H1 (cell line): ENCODE measurements around the gene ERCC1. TPM values are rescaled to one million over a fixed set of nuclear protein-coding genes. Genes with fewer than 3 reads are reported as not detected.

Source experiments
- CTCF ChIA-PET: fragments of 300-600 bp; sonication (Branson Sonifier 250); formaldehyde crosslinking; loops from one replicate; lab custom pipeline; 2021; ENCODE audit not compliant: partially characterized antibody; lab: Charles Lee
- POLR2A ChIA-PET: fragments of 300-600 bp; sonication (Branson Sonifier 250); formaldehyde crosslinking; loops from one replicate; lab custom pipeline; 2021; ENCODE audit warnings: inconsistent platforms; ENCODE audit not compliant: partially characterized antibody; lab: Charles Lee
- DNase-seq, 2 experiments: peaks; one replicate each; pipeline versions ENCODE4 v3.0.0 to v3.0.0-alpha.2; 2010 to 2022; ENCODE audit warnings: low spot score in 2 of 2, low read depth in 1 of 2, mixed read lengths in 1 of 2
- FAIRE-seq: peaks from 2 replicates; lab custom pipeline; 2011; peaks lifted over from hg19 to GRCh38; lab: Jason Lieb, UNC
- H2AFZ ChIP-seq: 2 replicates; pipeline ENCODE4 v1.8.1; 2012; ENCODE audit warnings: low read length, inconsistent platforms
- H2AK5ac ChIP-seq: 2 replicates; pipeline ENCODE4 v1.6.1; 2013; ENCODE audit warnings: low read depth, low read length
- H2BK120ac ChIP-seq: replicated peaks from 2 replicates; pipeline ENCODE3; 2013; ENCODE audit warnings: low read depth, low read length, inconsistent platforms
- H2BK12ac ChIP-seq: 2 replicates; pipeline ENCODE4 v1.6.1; 2013; ENCODE audit warnings: low read depth, low read length
- H2BK15ac ChIP-seq: 2 replicates; pipeline ENCODE4 v1.6.1; 2013; ENCODE audit warnings: low read length
- H2BK20ac ChIP-seq: 2 replicates; pipeline ENCODE4 v1.6.1; 2013; ENCODE audit warnings: low read length
- H2BK5ac ChIP-seq: 2 replicates; pipeline ENCODE4 v1.6.1; 2013; ENCODE audit warnings: low read depth, low read length
- H3K14ac ChIP-seq: 2 replicates; pipeline ENCODE4 v1.6.1; 2013; ENCODE audit warnings: inconsistent platforms; ENCODE audit not compliant: insufficient read length
- H3K18ac ChIP-seq: 2 replicates; pipeline ENCODE4 v1.6.1; 2013; ENCODE audit warnings: low read length; ENCODE audit errors: extremely low read depth
- H3K23ac ChIP-seq: 2 replicates; pipeline ENCODE4 v1.6.1; 2013; ENCODE audit warnings: inconsistent platforms; ENCODE audit not compliant: insufficient read length
- H3K23me2 ChIP-seq: 2 replicates; pipeline ENCODE4 v1.6.1; 2013; ENCODE audit warnings: low read depth, low read length
- H3K27ac ChIP-seq: 2 replicates; pipeline ENCODE4 v1.6.1; 2011; ENCODE audit warnings: low read depth, low read length, inconsistent platforms
- H3K27me3 ChIP-seq, 4 experiments: replicated peaks in 1 of 4; 1 replicate in 1 of 4; 2 replicates in 3 of 4; pipeline versions ENCODE4 v1.6.1 to v1.8.1; 2011 to 2013; ENCODE audit warnings: low read length in 3 of 4, mild to moderate bottlenecking in 3 of 4, inconsistent platforms in 2 of 4, mixed read lengths in 2 of 4, moderate library complexity in 1 of 4; ENCODE audit not compliant: control insufficient read depth in 3 of 4, insufficient read depth in 3 of 4; ENCODE audit errors: extremely low read depth in 1 of 4
- H3K36me3 ChIP-seq, 4 experiments: 2 replicates each; pipeline versions ENCODE4 v1.6.1 to v1.8.1; 2011 to 2013; ENCODE audit warnings: mild to moderate bottlenecking in 4 of 4, low read length in 3 of 4, moderate library complexity in 2 of 4, control low read depth in 1 of 4, inconsistent platforms in 1 of 4; ENCODE audit not compliant: insufficient read depth in 4 of 4, control insufficient read depth in 2 of 4
- H3K4ac ChIP-seq: replicated peaks from 2 replicates; pipeline ENCODE3; 2013; ENCODE audit warnings: low read length, low read depth, mixed read lengths, inconsistent platforms; ENCODE audit not compliant: insufficient read length
- H3K4me1 ChIP-seq, 4 experiments: replicated peaks in 1 of 4; 1 replicate in 1 of 4; 2 replicates in 3 of 4; pipeline versions ENCODE4 v1.6.1 to v1.8.1; 2011 to 2013; ENCODE audit warnings: low read length in 3 of 4, inconsistent platforms in 2 of 4, mixed read lengths in 1 of 4; ENCODE audit not compliant: insufficient read depth in 4 of 4, control insufficient read depth in 3 of 4
- H3K4me2 ChIP-seq, 2 experiments: 2 replicates each; pipeline versions ENCODE4 v1.6.1 to v1.8.1; 2011 to 2013; ENCODE audit warnings: low read depth in 2 of 2, low read length in 2 of 2, control low read depth in 1 of 2, inconsistent platforms in 1 of 2, mild to moderate bottlenecking in 1 of 2; ENCODE audit not compliant: insufficient read depth in 1 of 2
- H3K4me3 ChIP-seq, 4 experiments: fragments of 200-600, 300-600 bp in 1 of 4; sonication (generic), shearing (Covaris generic), sonication (Bioruptor Twin) in 1 of 4; 2 replicates each; pipeline versions ENCODE4 v1.5.1 to v1.8.1; 2011 to 2016; ENCODE audit warnings: low read length in 4 of 4, low read depth in 3 of 4, control low read depth in 2 of 4, inconsistent platforms in 2 of 4, mild to moderate bottlenecking in 2 of 4, mixed read lengths in 1 of 4, moderate library complexity in 1 of 4; ENCODE audit not compliant: insufficient read depth in 2 of 4; ENCODE audit errors: extremely low read depth in 1 of 4
- H3K56ac ChIP-seq: replicated peaks from 2 replicates; pipeline ENCODE3; 2013; ENCODE audit warnings: low read depth, mild to moderate bottlenecking, mixed read lengths, low read length, inconsistent platforms; ENCODE audit not compliant: insufficient read length
- H3K79me1 ChIP-seq: 2 replicates; pipeline ENCODE4 v1.6.1; 2013; ENCODE audit warnings: low read depth, low read length, control low read depth
- H3K79me2 ChIP-seq, 2 experiments: 2 replicates each; pipeline versions ENCODE4 v1.6.1 to v1.8.1; 2012 to 2013; ENCODE audit warnings: low read length in 2 of 2, mild to moderate bottlenecking in 2 of 2, inconsistent platforms in 1 of 2; ENCODE audit not compliant: insufficient read depth in 2 of 2, control insufficient read depth in 1 of 2
- H3K9ac ChIP-seq, 4 experiments: replicated peaks in 1 of 4; 1 replicate in 1 of 4; 2 replicates in 3 of 4; pipeline versions ENCODE4 v1.6.1 to v1.8.1; 2011 to 2013; ENCODE audit warnings: low read depth in 3 of 4, low read length in 3 of 4, control low read depth in 2 of 4, mild to moderate bottlenecking in 2 of 4, moderate library complexity in 2 of 4, inconsistent platforms in 1 of 4; ENCODE audit errors: extremely low read depth in 1 of 4
- H3K9me3 ChIP-seq, 2 experiments: 2 replicates each; pipeline versions ENCODE4 v1.6.1 to v1.8.1; 2012 to 2013; ENCODE audit warnings: mild to moderate bottlenecking in 2 of 2, moderate library complexity in 2 of 2, control low read depth in 1 of 2, inconsistent platforms in 1 of 2, low read depth in 1 of 2, low read length in 1 of 2, mixed read lengths in 1 of 2; ENCODE audit not compliant: insufficient read depth in 2 of 2
- H4K20me1 ChIP-seq, 2 experiments: replicated peaks in 1 of 2; 2 replicates each; pipeline versions ENCODE3 to v1.8.1; 2011 to 2013; ENCODE audit warnings: inconsistent platforms in 2 of 2, low read length in 2 of 2, mild to moderate bottlenecking in 1 of 2; ENCODE audit not compliant: insufficient read depth in 2 of 2, control insufficient read depth in 1 of 2
- H4K5ac ChIP-seq: 2 replicates; pipeline ENCODE4 v1.6.1; 2013; ENCODE audit warnings: low read length, low read depth, mixed read lengths, inconsistent platforms; ENCODE audit not compliant: insufficient read length
- H4K8ac ChIP-seq: 2 replicates; pipeline ENCODE4 v1.8.0; 2013; ENCODE audit warnings: mild to moderate bottlenecking, moderate library complexity, low read length, inconsistent platforms; ENCODE audit not compliant: insufficient read depth; ENCODE audit errors: extremely low read depth
- H4K91ac ChIP-seq: replicated peaks from 2 replicates; pipeline ENCODE3; 2013; ENCODE audit warnings: low read length, mixed read lengths, inconsistent platforms; ENCODE audit not compliant: insufficient read length
- BCL11A ChIP-seq, 2 experiments: IDR thresholded peaks; one replicate each; pipeline ENCODE4 v1.6.1; 2011; ENCODE audit warnings: low read depth in 2 of 2, low read length in 2 of 2, mild to moderate bottlenecking in 2 of 2
- CREB1 ChIP-seq: IDR thresholded peaks from 2 replicates; pipeline ENCODE4 v1.6.1; 2012; ENCODE audit warnings: inconsistent platforms
- GTF2F1 ChIP-seq: IDR thresholded peaks from 2 replicates; pipeline ENCODE4 v1.6.1; 2012; ENCODE audit warnings: low read depth, low read length, improper control_type of control experiment, borderline replicate concordance
- HDAC2 ChIP-seq, 2 experiments: fragments of 300-600 bp in 1 of 2; sonication (generic) in 1 of 2; IDR thresholded peaks; 2 replicates each; pipeline ENCODE4 v1.6.1; 2011 to 2012; ENCODE audit warnings: low read depth in 2 of 2, low read length in 2 of 2, mild to moderate bottlenecking in 2 of 2, moderate library complexity in 2 of 2, borderline replicate concordance in 1 of 2, inconsistent platforms in 1 of 2
- KDM4A ChIP-seq: IDR thresholded peaks from one replicate; pipeline ENCODE4 v1.7.1; 2012; ENCODE audit warnings: low read depth, mild to moderate bottlenecking, moderate library complexity, low read length, inconsistent platforms; ENCODE audit not compliant: severe bottlenecking
- POU5F1 ChIP-seq: IDR thresholded peaks from 2 replicates; pipeline ENCODE4 v1.6.1; 2011; ENCODE audit warnings: low read depth, mild to moderate bottlenecking, low read length, moderate library complexity
- RBBP5 ChIP-seq: IDR thresholded peaks from 2 replicates; pipeline ENCODE4 v1.7.1; 2012; ENCODE audit warnings: low read depth, mild to moderate bottlenecking, inconsistent platforms, low read length, moderate library complexity, borderline replicate concordance
- RXRA ChIP-seq: IDR thresholded peaks from 2 replicates; pipeline ENCODE4 v1.6.1; 2011; ENCODE audit warnings: low read depth, mild to moderate bottlenecking, low read length, moderate library complexity; ENCODE audit not compliant: insufficient read depth
- SIX5 ChIP-seq: IDR thresholded peaks from 2 replicates; pipeline ENCODE4 v1.6.1; 2011; ENCODE audit warnings: mild to moderate bottlenecking, low read depth, low read length
- YY1 ChIP-seq: IDR thresholded peaks from 2 replicates; pipeline ENCODE4 v1.6.1; 2011; ENCODE audit warnings: low read depth, mild to moderate bottlenecking, low read length
- WGBS, 2 experiments: shearing (Covaris generic) in 1 of 2; methylation state at CpG; one replicate each; pipeline versions ENCODE4 v1.1.6 to v1.1.7; 2013 to 2015; ENCODE audit warnings: low lambda C conversion rate in 2 of 2, mixed read lengths in 2 of 2, inconsistent platforms in 1 of 2, low coverage in 1 of 2, missing lambda C conversion rate in 1 of 2; ENCODE audit not compliant: insufficient replicate concordance in 2 of 2, insufficient coverage in 1 of 2, insufficient read length in 1 of 2; ENCODE audit errors: extremely low coverage in 1 of 2, missing lambda C conversion rate in 1 of 2; 5-methylcytosine and 5-hydroxymethylcytosine counted together
- polyA plus RNA-seq, 7 experiments: library from polyadenylated mRNA; depleted of rRNA in 3 of 7; stranded (reverse) in 5 of 7; unstranded in 2 of 7; fragments of >200 nt in 5 of 7; fragments of 200-250 nt in 2 of 7; gene quantifications; 1 replicate in 5 of 7; 2 replicates in 1 of 7; 4 replicates in 1 of 7; pipeline versions ENCODE4 v1.2.1 to v1.2.3, GENCODE V29; 2011 to 2013; ENCODE audit warnings: missing spikeins in 2 of 7, mixed read lengths in 2 of 7
- total RNA-seq: library from RNA; stranded (reverse); fragmentation: NEBNext Ultra II Directional; extraction: Animal tissue kit (Norgen Biotek cat#: 25700); gene quantifications from 2 replicates; pipeline ENCODE4 v1.2.1, GENCODE V29; 2021

Gene ERCC1
- total and polyA plus RNA-seq, 2 of the 8 experiments (the other 6 are each of a cell fraction or from before 2014, with no cell fraction given): 44.7 to 94.2 TPM

DNA sequence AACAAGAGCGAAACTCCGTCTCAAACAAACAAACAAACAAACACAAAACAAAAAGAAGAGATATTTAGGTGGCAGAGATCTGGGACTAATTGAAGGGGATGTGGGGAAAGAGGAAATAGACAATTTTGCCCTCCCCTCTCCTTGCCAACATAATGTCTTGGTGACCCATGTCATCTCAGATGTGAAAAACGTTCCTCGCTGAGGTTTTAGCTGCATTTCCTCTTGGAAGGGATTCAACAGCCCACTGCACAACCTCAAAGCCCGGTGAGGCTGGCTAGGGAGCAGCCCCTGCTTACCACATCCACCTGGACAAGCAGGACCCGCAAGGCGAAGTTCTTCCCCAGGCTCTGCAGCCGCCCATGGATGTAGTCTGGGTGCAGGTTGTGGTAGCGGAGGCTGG, 4.9 kb downstream of the ERCC1 start:
- H2BK5ac ChIP-seq: no peak overlapping the region
- no peak overlapping the region for H3K18ac ChIP-seq
- H4K91ac ChIP-seq: no peak overlapping the region
- no peak overlapping the region for H3K23ac ChIP-seq
- peaks cover 5% of the 10 kb centered on the region; the same call in 1 of the 2 replicates for H3K23me2 ChIP-seq
- no peak for FAIRE-seq
- H3K56ac ChIP-seq: no peak overlapping the region
- H2BK120ac ChIP-seq: no peak overlapping the region
- no peaks in the 10 kb centered on the region for H3K9me3 ChIP-seq
- H2BK20ac ChIP-seq: no peak overlapping the region
- H2AFZ ChIP-seq: no peak overlapping the region
- no peak overlapping the region for H4K8ac ChIP-seq
- H4K20me1 ChIP-seq: peaks cover 0 to 8% of the 10 kb centered on the region in 2 experiments
- no peak overlapping the region for H3K4ac ChIP-seq
- no peak overlapping the region for H4K5ac ChIP-seq
- POLR2A ChIA-PET: no interaction called here
- H3K79me1 ChIP-seq: peaks cover 2% of the 10 kb centered on the region; the same call in 1 of the 2 replicates
- no peak overlapping the region for H3K4me3 ChIP-seq
- H3K79me2 ChIP-seq: peaks cover 0 to 9% of the 10 kb centered on the region in 2 experiments; a peak in 1 of 4 replicates
- no peaks in the 10 kb centered on the region for H3K27me3 ChIP-seq
- 97% methylated on average over 7 of the region's 9 CpGs; no CpG with 5 or more reads in 1 of the 2 experiments for WGBS, 2 experiments
- no peak overlapping the region for H2BK12ac ChIP-seq
- H3K4me1 ChIP-seq: peaks cover 0 to 8% (median 4%) of the 10 kb centered on the region in 4 experiments; a peak in 5 of 7 replicates
- no peak overlapping the region for H3K14ac ChIP-seq
- no peak for DNase-seq
- TF ChIP-seq SIX5 (no peak), GTF2F1 (no peak), CREB1 (no peak), RBBP5 (no peak), YY1 (no peak), POU5F1 (no peak), HDAC2 (IDR thresholded peaks at IDR 0.05; ENCODE audit: borderline replicate concordance in 1 of 2, low read depth in 2 of 2, low read length in 2 of 2) (no peak), RXRA (no peak), BCL11A (IDR thresholded peaks at IDR 0.05; ENCODE audit: low read depth in 2 of 2, low read length in 2 of 2) (no peak), KDM4A (no peak)
- peaks cover 0 to 15% (median 12%) of the 10 kb centered on the region in 4 experiments; a peak in 5 of 8 replicates for H3K36me3 ChIP-seq
- H3K4me2 ChIP-seq: no peak overlapping the region
- no peak overlapping the region for H2BK15ac ChIP-seq
- no peak overlapping the region for H3K27ac ChIP-seq
- CTCF ChIA-PET: no interaction called here
- no peak overlapping the region for H3K9ac ChIP-seq
- H2AK5ac ChIP-seq: no peak overlapping the region
